Activated CD8-positive, alpha-beta memory T cell treated with anti-CD3 and anti-CD28 coated beads for 1 hour (primary cell): ENCODE results near the gene DMRT1.
"Not testable (repeated sequence)": the region's sequence is repeated elsewhere in the genome, so short reads cannot be mapped to it uniquely, and the experiment has no call there.

Source experiments
- DNase-seq, 2 donors: peaks; one replicate each; pipeline ENCODE4 v3.0.0-alpha.2; 2020; ENCODE audit warnings: low read depth in 1 of 2; ENCODE audit errors: extremely low read depth in 1 of 2

Gene DMRT1

DNA sequence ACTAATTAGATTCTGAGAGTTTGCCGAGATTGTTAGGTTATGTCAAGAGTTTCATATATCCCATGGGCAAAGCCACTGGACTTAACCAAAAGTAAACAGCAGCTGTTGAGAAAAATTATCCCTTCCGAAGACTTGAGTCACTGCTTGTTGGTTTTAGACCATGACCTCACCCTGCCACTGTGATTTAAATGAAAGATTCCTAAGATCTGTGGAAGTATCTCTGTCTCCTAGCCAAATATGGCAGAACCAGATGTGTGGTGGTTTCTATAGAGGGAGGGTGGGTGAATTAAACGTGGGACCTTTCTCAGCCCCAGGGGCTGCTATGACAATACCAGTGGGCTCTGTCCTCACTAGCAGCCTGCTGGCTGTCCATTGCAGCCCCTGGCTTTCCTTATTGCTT, 154.3 kb downstream of the DMRT1 start:
- no peak for DNase-seq

DNA sequence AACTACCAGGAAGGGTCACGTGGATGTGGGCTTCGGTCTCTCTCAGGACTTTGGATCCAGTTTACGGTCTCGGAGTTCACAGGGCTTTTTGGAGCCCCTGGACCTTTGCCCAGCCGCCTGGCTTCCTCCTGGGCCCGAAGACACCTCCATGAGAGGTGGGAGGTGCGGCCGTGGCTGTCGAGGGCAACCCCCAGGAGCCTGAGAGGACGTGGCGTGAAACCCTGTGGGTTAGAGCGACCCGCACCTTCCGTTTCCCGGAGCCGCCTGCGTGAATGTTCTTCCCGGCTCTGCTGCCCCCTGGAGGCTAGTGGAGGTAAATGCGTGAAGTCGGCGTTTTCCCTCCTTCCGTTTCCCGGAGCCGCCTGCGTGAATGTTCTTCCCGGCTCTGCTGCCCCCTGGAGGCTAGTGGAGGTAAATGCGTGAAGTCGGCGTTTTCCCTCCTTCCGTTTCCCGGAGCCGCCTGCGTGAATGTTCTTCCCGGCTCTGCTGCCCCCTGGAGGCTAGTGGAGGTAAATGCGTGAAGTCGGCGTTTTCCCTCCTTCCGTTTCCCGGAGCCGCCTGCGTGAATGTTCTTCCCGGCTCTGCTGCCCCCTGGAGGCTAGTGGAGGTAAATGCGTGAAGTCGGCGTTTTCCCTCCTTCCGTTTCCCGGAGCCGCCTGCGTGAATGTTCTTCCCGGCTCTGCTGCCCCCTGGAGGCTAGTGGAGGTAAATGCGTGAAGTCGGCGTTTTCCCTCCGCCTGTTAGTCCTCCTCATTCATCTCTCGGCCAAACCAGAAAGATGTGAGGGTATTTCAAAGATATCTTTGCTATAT, 157.0 kb downstream of the DMRT1 start:
- not testable (repeated sequence) for DNase-seq

DNA sequence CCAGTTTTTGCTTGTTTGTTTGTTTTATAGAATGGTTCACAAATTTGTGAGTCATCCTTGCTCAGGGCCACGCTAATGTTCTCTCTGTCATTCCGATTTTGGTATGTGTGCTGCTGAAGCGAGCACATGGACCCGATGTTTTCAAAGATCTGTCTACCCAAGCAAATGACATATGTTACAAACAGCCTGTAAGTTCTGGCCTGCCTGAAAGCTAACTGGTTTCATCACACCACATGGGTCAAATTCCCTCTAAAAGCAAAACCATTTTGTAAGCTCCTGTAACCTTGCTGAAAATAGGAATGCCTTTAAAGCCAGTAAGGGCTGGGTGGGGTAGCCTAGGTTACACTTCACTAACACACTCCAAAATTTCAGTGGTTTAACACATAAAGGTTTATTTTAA, 160.3 kb downstream of the DMRT1 start:
- no peak for DNase-seq

DNA sequence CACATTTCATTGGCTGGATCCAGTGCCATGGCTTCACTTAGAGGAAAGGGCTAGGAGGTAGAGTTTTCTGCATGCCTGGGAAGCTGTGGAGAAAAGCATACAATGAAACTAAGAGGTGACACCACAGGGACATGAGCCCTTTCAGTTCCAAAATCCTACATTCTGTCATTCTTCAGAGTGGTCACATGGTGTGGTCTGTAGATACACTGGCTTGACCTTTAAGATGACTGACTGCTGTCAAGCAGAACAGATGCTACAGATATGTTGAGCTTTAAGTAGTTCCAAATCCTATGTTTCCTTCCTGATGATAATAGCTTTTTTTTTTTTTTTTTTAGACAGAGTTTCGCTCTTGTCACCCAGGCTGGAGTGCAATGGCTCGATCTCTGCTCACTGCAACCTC, 161.2 kb downstream of the DMRT1 start:
- DNase-seq, result no peak

DNA sequence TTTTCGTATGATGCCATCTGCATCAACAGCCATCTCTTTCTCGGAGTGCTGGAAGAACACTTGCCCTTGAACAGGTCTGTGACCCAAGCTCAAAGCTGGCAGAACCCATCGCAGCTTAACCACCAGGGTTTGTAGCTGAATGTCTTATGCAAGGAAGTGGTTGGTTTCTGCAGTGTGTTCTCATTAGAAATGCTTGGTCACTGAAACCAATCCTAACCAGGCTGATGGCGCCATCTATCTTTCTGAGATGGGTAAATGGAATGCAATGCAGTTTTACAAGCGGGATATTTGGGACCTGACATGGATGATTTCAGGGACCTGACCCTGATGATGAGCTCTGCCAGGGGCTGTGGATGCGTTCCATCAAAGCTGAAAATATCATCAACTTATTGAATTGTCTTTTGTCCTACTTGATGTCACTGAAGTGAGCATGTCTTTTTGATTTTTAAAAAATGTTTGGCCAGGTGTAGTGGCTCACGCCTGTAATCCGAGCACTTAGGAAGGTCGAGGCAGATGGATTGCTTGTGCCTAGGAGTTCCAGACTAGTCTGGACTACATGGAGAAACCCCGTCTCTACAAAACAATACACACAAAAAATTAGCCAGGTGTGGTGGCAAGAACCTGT, 163.7 kb downstream of the DMRT1 start:
- DNase-seq, result no peak

DNA sequence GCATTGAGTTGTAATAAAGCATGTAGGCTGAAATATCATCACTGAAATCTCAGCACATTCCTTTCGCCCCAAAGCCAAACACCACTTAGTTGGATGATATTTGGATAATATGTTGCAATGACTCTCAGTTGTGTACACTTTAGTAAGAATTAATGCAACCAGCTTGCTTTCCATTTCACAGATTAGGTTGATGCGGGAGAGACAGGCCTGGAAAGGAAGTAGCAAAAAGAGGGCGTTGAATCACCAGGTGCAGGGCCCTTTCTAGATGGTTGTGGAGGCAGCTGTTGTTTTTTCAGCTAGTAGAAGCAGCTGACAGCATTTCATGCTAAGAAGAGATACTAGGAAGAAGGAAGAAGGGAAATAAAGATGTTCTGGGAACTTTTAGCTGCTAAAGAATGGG, 165.8 kb downstream of the DMRT1 start:
- no peak for DNase-seq

DNA sequence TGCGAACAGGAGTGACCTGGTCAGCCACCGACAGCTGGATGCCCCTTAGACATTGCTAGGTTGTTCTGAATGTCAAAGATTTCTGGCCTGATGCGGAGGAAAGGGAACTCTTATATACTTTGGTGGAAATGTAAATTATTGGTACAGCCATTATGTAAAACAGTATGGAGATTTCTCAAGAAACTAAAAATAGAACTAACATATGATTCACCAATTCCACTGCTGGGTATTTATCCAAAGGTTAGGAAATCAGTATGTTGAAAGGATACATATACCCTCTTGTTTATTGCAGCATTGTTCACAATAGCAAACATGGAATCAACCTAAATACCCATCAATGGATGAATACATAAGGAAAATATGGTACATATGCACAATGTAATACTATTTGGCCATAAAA, 166.7 kb downstream of the DMRT1 start:
- DNase-seq, result no peak

DNA sequence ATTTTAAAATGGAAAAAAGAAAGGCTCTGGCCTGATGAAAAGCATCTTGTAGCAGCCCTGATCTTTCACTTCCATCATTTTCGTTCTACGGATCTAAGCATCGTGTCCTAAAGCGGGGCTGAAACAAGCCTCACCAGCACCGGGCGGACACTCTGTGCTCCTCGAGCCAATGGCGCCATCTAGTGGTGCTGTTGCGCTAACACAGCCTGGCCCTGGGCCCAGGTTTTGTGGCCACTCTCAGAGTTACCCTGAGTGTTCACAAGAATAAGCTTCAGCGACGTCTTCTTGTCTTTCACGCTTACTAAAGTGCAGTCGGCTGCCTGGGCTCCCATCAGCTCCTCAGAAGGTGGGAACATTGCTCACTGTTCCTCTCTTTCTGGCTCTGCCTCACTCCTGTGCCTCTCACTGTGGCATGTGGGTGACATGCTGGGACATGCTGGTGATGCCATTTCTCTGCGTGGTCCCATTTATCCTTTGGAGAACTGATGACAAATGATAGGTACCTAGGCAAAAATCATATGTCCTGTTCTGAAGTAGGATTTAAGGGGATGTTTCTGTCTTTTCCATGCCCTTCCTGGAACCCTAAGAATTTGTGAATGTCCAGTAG, 167.7 kb downstream of the DMRT1 start:
- peak; percentile 1 to 55 for DNase-seq

DNA sequence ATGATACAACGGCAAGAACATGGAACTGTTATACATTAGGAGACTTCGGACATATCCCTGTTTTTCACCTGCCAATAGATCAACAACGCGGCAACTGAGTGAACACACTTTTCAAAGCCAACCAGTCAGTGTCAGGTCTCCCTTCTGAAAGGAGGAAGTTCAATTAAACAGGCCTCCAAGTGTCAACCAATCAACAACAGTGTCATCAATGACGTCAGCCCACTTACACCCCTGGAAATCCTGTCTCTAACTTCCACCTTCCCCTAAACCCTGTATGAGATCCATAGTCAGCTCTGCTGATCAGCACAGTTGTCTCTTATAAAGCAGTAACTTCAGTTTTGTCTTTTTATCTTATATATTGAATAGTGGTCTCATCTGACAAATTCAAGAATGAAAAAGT, 171.5 kb downstream of the DMRT1 start:
- no peak for DNase-seq

DNA sequence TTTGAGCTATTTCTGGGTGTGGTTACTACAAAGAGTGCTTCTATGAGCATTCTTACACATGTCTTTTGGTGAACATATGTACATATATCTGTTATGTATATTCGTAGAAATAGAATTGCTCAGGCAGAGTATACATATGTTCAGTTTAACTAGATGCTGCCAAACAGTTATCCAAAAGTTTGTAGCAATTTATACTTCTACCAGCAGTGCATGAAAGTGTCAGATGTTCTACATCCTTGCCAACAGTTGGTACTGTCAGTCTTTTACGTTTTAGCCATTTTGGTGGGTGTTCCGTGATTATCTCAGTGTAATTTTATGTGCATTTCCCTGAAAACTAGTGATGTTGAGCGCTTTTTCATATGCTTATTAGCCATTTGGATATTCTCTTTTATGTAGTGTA, 172.7 kb downstream of the DMRT1 start:
- no peak for DNase-seq

DNA sequence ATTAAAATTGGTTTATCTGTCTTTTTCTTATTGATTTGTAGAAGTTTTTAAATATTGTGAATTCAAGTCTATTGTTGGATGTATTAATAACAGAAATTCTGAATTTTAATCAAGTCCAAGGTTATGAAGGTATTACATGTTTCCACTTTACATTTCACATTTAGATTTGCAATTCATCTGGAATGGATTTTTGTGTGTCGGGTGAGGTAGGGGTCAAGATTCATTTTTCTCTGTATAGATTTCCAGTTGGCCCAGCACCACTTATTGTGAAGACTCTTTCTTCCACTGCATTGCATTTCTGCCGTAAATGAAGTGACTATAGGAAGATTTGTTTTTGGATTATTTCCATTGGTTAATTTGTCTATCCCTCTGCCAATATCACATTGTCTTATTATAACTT, 173.1 kb downstream of the DMRT1 start:
- DNase-seq, result no peak

DNA sequence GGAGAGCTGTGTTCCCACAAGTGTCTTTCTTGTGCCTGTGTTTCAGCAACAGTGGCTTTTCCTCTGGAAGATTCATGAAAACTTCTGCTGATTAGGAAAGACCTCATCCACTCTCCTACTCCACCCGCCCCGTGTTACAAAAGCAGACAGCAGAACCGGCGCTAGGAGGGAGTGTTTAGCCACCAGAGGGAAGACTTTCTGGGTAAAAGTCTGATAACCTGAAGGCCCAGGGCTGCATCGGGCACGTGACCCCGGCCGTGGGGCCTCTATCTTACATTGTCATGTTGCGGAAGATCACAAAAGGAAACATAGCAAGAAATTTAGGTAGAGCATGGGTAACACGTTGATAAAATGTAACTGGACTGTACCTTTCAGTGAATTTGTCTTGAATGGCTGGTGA, 176.6 kb downstream of the DMRT1 start:
- DNase-seq, result no peak
